HEK293 (cell line): Measurements from ENCODE around the gene SH3GL1.
A peak's percentile ranks its signal among the peaks of the same experiment; 100 is the strongest.

Experiments
- CTCF ChIA-PET: fragments of 350-600 bp; formaldehyde crosslinking; extraction: SDS; loops from one replicate; lab custom pipeline; 2021; ENCODE audit warnings: antibody characterized with exemption; lab: Yijun Ruan, JAX
- POLR2A ChIA-PET: fragments of 300-600 bp; formaldehyde crosslinking; extraction: SDS; loops from one replicate; lab custom pipeline; 2020; ENCODE audit warnings: antibody characterized with exemption, inconsistent platforms; lab: Yijun Ruan, JAX
- H3K27ac ChIP-seq: fragments of 200-500 bp; sonication (Bioruptor generic); 2 replicates; pipeline ENCODE4 v1.5.1; 2014; ENCODE audit warnings: low read depth, low read length, control low read depth, inconsistent platforms; ENCODE audit errors: extremely low read depth
- H3K36me3 ChIP-seq, 2 experiments: fragments of 200-500 bp in 1 of 2; sonication (Bioruptor generic) in 1 of 2; 1 replicate in 1 of 2; 2 replicates in 1 of 2; pipeline ENCODE4 v1.5.1; 2014 to 2017; ENCODE audit warnings: inconsistent platforms in 2 of 2, low read length in 2 of 2; ENCODE audit not compliant: control insufficient read depth in 2 of 2, insufficient read depth in 1 of 2
- H3K4me1 ChIP-seq: fragments of 200-500 bp; sonication (Bioruptor generic); 2 replicates; pipeline ENCODE4 v1.5.1; 2014; ENCODE audit warnings: mild to moderate bottlenecking, low read length, inconsistent platforms; ENCODE audit not compliant: control insufficient read depth, insufficient read depth
- H3K4me3 ChIP-seq: 2 replicates; pipeline ENCODE4 v1.5.1; 2011; ENCODE audit warnings: low read depth, mild to moderate bottlenecking, control low read depth, low read length, moderate library complexity
- H3K9me3 ChIP-seq: fragments of 200-500 bp; sonication (Bioruptor generic); 2 replicates; pipeline ENCODE4 v1.5.1; 2014; ENCODE audit warnings: low read depth, low read length, inconsistent platforms; ENCODE audit not compliant: control insufficient read depth, insufficient read depth
- KLF7 ChIP-seq: fragments of 450-650 bp; formaldehyde crosslinking; IDR thresholded peaks from 2 replicates; pipeline ENCODE4 v1.5.1; 2016; ENCODE audit warnings: missing biosample characterization, missing genetic modification characterization, borderline replicate concordance
- REPIN1 ChIP-seq: fragments of 450-650 bp; formaldehyde crosslinking; IDR thresholded peaks from 2 replicates; pipeline ENCODE4 v1.5.1; 2017; ENCODE audit warnings: missing biosample characterization, missing genetic modification characterization, low read depth
- SCRT2 ChIP-seq: fragments of 450-650 bp; formaldehyde crosslinking; IDR thresholded peaks from 2 replicates; pipeline ENCODE4 v1.5.1; 2016; ENCODE audit warnings: missing biosample characterization, missing genetic modification characterization
- SP2 ChIP-seq: fragments of 450-650 bp; formaldehyde crosslinking; IDR thresholded peaks from 2 replicates; pipeline ENCODE4 v1.5.1; 2016; ENCODE audit warnings: missing biosample characterization, missing genetic modification characterization
- ZFP3 ChIP-seq: fragments of 450-650 bp; formaldehyde crosslinking; IDR thresholded peaks from 2 replicates; pipeline ENCODE4 v1.5.1; 2016; ENCODE audit warnings: low read depth, missing biosample characterization, missing genetic modification characterization
- ZNF10 ChIP-seq: fragments of 450-650 bp; formaldehyde crosslinking; IDR thresholded peaks from 2 replicates; pipeline ENCODE4 v1.5.1; 2017; ENCODE audit warnings: missing biosample characterization, missing genetic modification characterization
- ZNF132 ChIP-seq: fragments of 450-650 bp; formaldehyde crosslinking; IDR thresholded peaks from 2 replicates; pipeline ENCODE4 v1.5.1; 2017; ENCODE audit warnings: missing biosample characterization, missing genetic modification characterization, borderline replicate concordance
- ZNF16 ChIP-seq: fragments of 450-650 bp; formaldehyde crosslinking; IDR thresholded peaks from 2 replicates; pipeline ENCODE4 v1.5.1; 2016; ENCODE audit warnings: low read depth, missing biosample characterization, missing genetic modification characterization
- ZNF335 ChIP-seq: fragments of 450-650 bp; formaldehyde crosslinking; conservative IDR thresholded peaks from 2 replicates; pipeline ENCODE4 v1.5.1; 2016; ENCODE audit warnings: missing biosample characterization, missing genetic modification characterization
- ZNF341 ChIP-seq: fragments of 450-650 bp; formaldehyde crosslinking; IDR thresholded peaks from 2 replicates; pipeline ENCODE4; 2016; ENCODE audit warnings: low read depth, missing biosample characterization, missing genetic modification characterization
- ZNF660 ChIP-seq: fragments of 450-650 bp; IDR thresholded peaks from 2 replicates; pipeline ENCODE4 v1.5.1; 2018; ENCODE audit warnings: missing biosample characterization, mild to moderate bottlenecking, missing genetic modification characterization
- TF ChIP-seq, protein P1 (sequence below): fragments of 450-650 bp; formaldehyde crosslinking; IDR thresholded peaks from 2 replicates; pipeline ENCODE4 v1.5.1; 2016; ENCODE audit warnings: missing biosample characterization, missing genetic modification characterization
- TF ChIP-seq, protein P2 (sequence below): fragments of 450-650 bp; formaldehyde crosslinking; IDR thresholded peaks from 2 replicates; pipeline ENCODE4 v1.5.1; 2017; ENCODE audit warnings: missing biosample characterization, missing genetic modification characterization
- TF ChIP-seq, protein P3 (sequence below): fragments of 450-650 bp; formaldehyde crosslinking; optimal IDR thresholded peaks from 2 replicates; pipeline ENCODE3; 2016; ENCODE audit warnings: missing biosample characterization, mild to moderate bottlenecking, missing genetic modification characterization
- TF ChIP-seq, protein P4 (sequence below): fragments of 450-650 bp; formaldehyde crosslinking; IDR thresholded peaks from 2 replicates; pipeline ENCODE4 v1.5.1; 2016; ENCODE audit warnings: missing biosample characterization, missing genetic modification characterization
- TF ChIP-seq, protein P5 (sequence below): IDR thresholded peaks from 2 replicates; pipeline ENCODE4 v1.6.1; 2011; ENCODE audit warnings: mild to moderate bottlenecking, low read depth, low read length, borderline replicate concordance
- TF ChIP-seq, protein P6 (sequence below): fragments of 450-650 bp; formaldehyde crosslinking; IDR thresholded peaks from 2 replicates; pipeline ENCODE4 v1.5.1; 2016; ENCODE audit warnings: missing biosample characterization, missing genetic modification characterization, low read depth

The SH3GL1 gene

DNA sequence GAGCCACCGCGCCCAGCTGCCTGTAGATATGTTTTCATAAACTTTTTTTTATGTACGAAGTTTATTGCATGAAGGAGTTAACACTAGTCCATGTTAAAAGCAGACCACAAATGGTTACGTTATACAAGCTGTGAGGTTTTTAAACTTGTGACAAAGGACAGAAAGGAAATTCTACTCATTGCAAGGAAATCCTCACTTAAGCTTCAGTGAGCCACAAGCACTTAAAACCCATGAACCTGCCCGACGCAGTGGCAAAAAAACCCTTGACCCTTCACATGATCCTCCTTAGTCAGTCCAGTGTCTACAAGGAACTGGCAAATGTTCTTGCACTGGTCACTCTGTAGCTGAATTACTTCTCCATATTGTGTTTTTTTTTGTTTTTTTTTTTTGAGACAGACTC, 52.8 kb downstream of the SH3GL1 start (continued):
- TF ChIP-seq, protein P1, sequence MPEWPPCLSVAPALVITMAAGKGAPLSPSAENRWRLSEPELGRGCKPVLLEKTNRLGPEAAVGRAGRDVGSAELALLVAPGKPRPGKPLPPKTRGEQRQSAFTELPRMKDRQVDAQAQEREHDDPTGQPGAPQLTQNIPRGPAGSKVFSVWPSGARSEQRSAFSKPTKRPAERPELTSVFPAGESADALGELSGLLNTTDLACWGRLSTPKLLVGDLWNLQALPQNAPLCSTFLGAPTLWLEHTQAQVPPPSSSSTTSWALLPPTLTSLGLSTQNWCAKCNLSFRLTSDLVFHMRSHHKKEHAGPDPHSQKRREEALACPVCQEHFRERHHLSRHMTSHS (tag by site-specific recombination): no peak
- no peak for TF ChIP-seq REPIN1
- TF ChIP-seq ZNF341: no peak
- no peak for TF ChIP-seq SP2
- TF ChIP-seq, protein P2, sequence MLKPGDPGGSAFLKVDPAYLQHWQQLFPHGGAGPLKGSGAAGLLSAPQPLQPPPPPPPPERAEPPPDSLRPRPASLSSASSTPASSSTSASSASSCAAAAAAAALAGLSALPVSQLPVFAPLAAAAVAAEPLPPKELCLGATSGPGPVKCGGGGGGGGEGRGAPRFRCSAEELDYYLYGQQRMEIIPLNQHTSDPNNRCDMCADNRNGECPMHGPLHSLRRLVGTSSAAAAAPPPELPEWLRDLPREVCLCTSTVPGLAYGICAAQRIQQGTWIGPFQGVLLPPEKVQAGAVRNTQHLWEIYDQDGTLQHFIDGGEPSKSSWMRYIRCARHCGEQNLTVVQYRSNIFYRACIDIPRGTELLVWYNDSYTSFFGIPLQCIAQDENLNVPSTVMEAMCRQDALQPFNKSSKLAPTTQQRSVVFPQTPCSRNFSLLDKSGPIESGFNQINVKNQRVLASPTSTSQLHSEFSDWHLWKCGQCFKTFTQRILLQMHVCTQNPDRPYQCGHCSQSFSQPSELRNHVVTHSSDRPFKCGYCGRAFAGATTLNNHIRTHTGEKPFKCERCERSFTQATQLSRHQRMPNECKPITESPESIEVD (tag by site-specific recombination): no peak
- TF ChIP-seq ZNF660 (tag by site-specific recombination): no peak
- no peak for TF ChIP-seq SCRT2

DNA sequence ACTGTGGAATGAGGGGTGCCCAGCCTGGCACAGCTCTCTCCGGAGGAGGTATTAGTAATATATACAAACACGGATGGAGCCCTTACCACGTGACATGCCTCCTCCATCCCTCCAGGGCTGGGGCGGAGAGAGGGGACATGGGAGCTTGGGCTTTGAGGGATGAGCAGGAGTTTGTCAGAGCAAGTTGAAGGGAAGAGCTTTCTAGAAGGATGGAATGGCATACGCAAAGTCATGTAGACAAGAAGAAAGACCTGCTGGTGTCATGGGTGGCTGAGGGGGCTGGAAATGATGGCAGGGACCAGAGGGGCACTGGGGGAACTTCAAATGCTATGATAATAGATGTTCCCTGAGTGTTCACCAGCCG, 54.3 kb downstream of the SH3GL1 start:
- H3K4me3 ChIP-seq: no peak overlapping the region
- TF ChIP-seq, protein P3, sequence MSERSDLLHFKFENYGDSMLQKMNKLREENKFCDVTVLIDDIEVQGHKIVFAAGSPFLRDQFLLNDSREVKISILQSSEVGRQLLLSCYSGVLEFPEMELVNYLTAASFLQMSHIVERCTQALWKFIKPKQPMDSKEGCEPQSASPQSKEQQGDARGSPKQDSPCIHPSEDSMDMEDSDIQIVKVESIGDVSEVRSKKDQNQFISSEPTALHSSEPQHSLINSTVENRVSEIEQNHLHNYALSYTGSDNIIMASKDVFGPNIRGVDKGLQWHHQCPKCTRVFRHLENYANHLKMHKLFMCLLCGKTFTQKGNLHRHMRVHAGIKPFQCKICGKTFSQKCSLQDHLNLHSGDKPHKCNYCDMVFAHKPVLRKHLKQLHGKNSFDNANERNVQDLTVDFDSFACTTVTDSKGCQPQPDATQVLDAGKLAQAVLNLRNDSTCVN: no peak
- TF ChIP-seq ZNF16 (tag by site-specific recombination) (no peak), ZFP3 (tag by site-specific recombination) (peak; percentile 97), KLF7 (no peak)
- TF ChIP-seq, all 188 proteins: peak for 1
- POLR2A ChIA-PET: no interaction called here
- CTCF ChIA-PET: interaction anchor here (0.7 to 3.9 kb wide), 3 partner anchors 79 to 924 kb away, joined by 3 to 37 read pairs (median 5); no protein-coding TSS in a partner anchor
- H3K4me1 ChIP-seq: peaks cover 3% of the 10 kb centered on the region; the same call in 1 of the 2 replicates
- no peaks in the 10 kb centered on the region for H3K9me3 ChIP-seq
- peaks cover 12 to 28% of the 10 kb centered on the region in 2 experiments; a peak in 2 of 3 replicates for H3K36me3 ChIP-seq
- H3K27ac ChIP-seq: no peak overlapping the region

DNA sequence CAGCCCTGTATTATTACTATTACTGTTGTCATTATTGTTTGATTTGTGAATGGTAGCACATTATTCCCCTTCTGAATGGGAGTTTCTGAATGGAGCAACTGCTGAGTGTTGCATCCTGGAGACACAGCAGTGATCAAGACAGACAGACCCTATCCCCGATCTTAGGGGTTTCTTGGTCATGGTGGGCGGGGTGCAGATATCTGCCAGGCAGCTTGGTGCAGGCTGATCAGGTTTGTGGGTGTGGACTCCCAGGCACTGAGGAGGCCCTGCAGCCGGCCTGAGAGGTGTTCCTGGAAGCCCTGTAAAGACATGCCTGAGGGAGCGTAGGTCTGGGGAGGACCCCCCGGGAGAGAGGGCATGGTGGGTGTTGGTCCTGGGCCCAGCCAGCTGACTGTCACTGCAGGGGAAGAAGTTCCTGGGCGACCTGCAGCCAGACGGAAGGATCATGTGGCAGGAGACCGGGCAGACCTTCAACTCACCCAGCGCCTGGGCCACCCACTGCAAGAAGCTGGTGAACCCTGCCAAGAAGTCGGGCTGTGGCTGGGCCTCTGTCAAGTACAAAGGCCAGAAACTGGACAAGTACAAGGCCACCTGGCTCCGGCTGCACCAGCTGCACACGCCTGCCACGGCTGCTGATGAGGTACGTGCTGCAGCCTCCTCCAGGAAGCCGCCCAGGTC, 54.9 kb downstream of the SH3GL1 start:
- Histone ChIP-seq H3K4me1 (peaks cover 3% of the 10 kb centered on the region; the same call in 1 of the 2 replicates), H3K4me3 (no peak overlapping the region)
- TF ChIP-seq, protein P4, sequence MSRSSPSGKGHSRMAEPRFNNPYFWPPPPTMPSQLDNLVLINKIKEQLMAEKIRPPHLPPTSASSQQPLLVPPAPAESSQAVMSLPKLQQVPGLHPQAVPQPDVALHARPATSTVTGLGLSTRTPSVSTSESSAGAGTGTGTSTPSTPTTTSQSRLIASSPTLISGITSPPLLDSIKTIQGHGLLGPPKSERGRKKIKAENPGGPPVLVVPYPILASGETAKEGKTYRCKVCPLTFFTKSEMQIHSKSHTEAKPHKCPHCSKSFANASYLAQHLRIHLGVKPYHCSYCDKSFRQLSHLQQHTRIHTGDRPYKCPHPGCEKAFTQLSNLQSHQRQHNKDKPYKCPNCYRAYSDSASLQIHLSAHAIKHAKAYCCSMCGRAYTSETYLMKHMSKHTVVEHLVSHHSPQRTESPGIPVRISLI (tag by site-specific recombination): no peak
- no peak for TF ChIP-seq ZNF335 (tag by site-specific recombination)
- TF ChIP-seq, protein P5, sequence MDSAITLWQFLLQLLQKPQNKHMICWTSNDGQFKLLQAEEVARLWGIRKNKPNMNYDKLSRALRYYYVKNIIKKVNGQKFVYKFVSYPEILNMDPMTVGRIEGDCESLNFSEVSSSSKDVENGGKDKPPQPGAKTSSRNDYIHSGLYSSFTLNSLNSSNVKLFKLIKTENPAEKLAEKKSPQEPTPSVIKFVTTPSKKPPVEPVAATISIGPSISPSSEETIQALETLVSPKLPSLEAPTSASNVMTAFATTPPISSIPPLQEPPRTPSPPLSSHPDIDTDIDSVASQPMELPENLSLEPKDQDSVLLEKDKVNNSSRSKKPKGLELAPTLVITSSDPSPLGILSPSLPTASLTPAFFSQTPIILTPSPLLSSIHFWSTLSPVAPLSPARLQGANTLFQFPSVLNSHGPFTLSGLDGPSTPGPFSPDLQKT: no peak
- TF ChIP-seq ZNF132 (tag by site-specific recombination): no peak
- no peak for TF ChIP-seq ZNF10 (tag by site-specific recombination)
- TF ChIP-seq, protein P6, sequence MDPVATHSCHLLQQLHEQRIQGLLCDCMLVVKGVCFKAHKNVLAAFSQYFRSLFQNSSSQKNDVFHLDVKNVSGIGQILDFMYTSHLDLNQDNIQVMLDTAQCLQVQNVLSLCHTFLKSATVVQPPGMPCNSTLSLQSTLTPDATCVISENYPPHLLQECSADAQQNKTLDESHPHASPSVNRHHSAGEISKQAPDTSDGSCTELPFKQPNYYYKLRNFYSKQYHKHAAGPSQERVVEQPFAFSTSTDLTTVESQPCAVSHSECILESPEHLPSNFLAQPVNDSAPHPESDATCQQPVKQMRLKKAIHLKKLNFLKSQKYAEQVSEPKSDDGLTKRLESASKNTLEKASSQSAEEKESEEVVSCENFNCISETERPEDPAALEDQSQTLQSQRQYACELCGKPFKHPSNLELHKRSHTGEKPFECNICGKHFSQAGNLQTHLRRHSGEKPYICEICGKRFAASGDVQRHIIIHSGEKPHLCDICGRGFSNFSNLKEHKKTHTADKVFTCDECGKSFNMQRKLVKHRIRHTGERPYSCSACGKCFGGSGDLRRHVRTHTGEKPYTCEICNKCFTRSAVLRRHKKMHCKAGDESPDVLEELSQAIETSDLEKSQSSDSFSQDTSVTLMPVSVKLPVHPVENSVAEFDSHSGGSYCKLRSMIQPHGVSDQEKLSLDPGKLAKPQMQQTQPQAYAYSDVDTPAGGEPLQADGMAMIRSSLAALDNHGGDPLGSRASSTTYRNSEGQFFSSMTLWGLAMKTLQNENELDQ (tag by site-specific recombination): no peak
- TF ChIP-seq, all 188 proteins: peak for 0
- peaks cover 12 to 23% of the 10 kb centered on the region in 2 experiments; a peak in 2 of 3 replicates for H3K36me3 ChIP-seq
- CTCF ChIA-PET: interaction anchor here (0.7 to 3.9 kb wide), 3 partner anchors 14 to 924 kb away, joined by 4 to 37 read pairs (median 5); no protein-coding TSS in a partner anchor
- POLR2A ChIA-PET: interaction anchor here (0.6 to 1.2 kb wide), 3 partner anchors 7 to 143 kb away, joined by 3 to 9 read pairs (median 4); partner anchors contain the start of gene CHAF1A
- no peak overlapping the region for H3K27ac ChIP-seq
- no peaks in the 10 kb centered on the region for H3K9me3 ChIP-seq
